ENCODE measurements around the gene TINAGL1. TPM values are rescaled to one million over a fixed set of nuclear protein-coding genes. Genes with fewer than 3 reads are reported as not detected.

TINAGL1 gene
- total and polyA plus RNA-seq, 4 donors: 64.1 to 90.9 (median 84.2) TPM

GRCh38 chr1:31592132-31592531, 15.8 kb downstream of the TINAGL1 start:
- H3K27ac ChIP-seq (ENCODE audit: low read depth in 1 of 2, low read length in 1 of 2): no peak overlapping the region

GRCh38 chr1:31593136-31593665, 16.9 kb downstream of the TINAGL1 start:
- DNase-seq: no peak

More at GRCh38 chr1:31592132-31592531, 15.8 kb downstream of the TINAGL1 start:
- TF ChIP-seq CTCF (IDR thresholded peaks at IDR 0.05; ENCODE audit: control extremely low read depth, extremely low read depth): no peak
- Histone ChIP-seq H3K4me1 (ENCODE audit: control insufficient read depth in 5 of 5, insufficient read depth in 5 of 5, low read length in 5 of 5) (peaks cover 0 to 14% (median 9%) of the 10 kb centered on the region in 5 donors), H3K27me3 (ENCODE audit: control insufficient read depth in 3 of 3, insufficient read depth in 3 of 3, low read length in 2 of 3) (no peaks in the 10 kb centered on the region), H3K4me3 (no peak overlapping the region), H3K9me3 (ENCODE audit: control insufficient read depth in 4 of 4, insufficient read depth in 3 of 4, low read length in 3 of 4) (no peaks in the 10 kb centered on the region), H3K9ac (ENCODE audit: insufficient read depth in 1 of 2, low read length in 2 of 2) (no peak overlapping the region), H3K36me3 (ENCODE audit: control insufficient read depth in 4 of 4, insufficient read depth in 4 of 4, low read length in 4 of 4) (no peaks in the 10 kb centered on the region)
- no peak for DNase-seq
- no peak for ATAC-seq (ENCODE audit: insufficient read depth, low FRiP score)

GRCh38 chr1:31593770-31594632, 17.7 kb downstream of the TINAGL1 start:
- no peak overlapping the region for H3K4me3 ChIP-seq
- no peak overlapping the region for H3K27ac ChIP-seq (ENCODE audit: low read depth in 1 of 2, low read length in 1 of 2)
- TF ChIP-seq CTCF (IDR thresholded peaks at IDR 0.05; ENCODE audit: control extremely low read depth, extremely low read depth): peak; percentile 70
- peak; percentile 65 to 74 (median 73) for DNase-seq
- H3K9me3 ChIP-seq (ENCODE audit: control insufficient read depth in 4 of 4, insufficient read depth in 3 of 4, low read length in 3 of 4): no peaks in the 10 kb centered on the region
- H3K9ac ChIP-seq (ENCODE audit: insufficient read depth in 1 of 2, low read length in 2 of 2): no peak overlapping the region
- H3K4me1 ChIP-seq (ENCODE audit: control insufficient read depth in 5 of 5, insufficient read depth in 5 of 5, low read length in 5 of 5): no peaks in the 10 kb centered on the region
- no peaks in the 10 kb centered on the region for H3K36me3 ChIP-seq (ENCODE audit: control insufficient read depth in 4 of 4, insufficient read depth in 4 of 4, low read length in 4 of 4)
- ATAC-seq (ENCODE audit: insufficient read depth, low FRiP score): peak; percentile 81
- WGBS, 2 donors: 50 to 59% methylated on average over 10 of the region's 10 CpGs
- no peaks in the 10 kb centered on the region for H3K27me3 ChIP-seq (ENCODE audit: control insufficient read depth in 3 of 3, insufficient read depth in 3 of 3, low read length in 2 of 3)

More at GRCh38 chr1:31593136-31593665, 16.9 kb downstream of the TINAGL1 start:
- H3K27ac ChIP-seq (ENCODE audit: low read depth in 1 of 2, low read length in 1 of 2): no peak overlapping the region
- peaks cover 0 to 5% (median 5%) of the 10 kb centered on the region in 5 donors for H3K4me1 ChIP-seq (ENCODE audit: control insufficient read depth in 5 of 5, insufficient read depth in 5 of 5, low read length in 5 of 5)
- H3K4me3 ChIP-seq: no peak overlapping the region
- H3K9me3 ChIP-seq (ENCODE audit: control insufficient read depth in 4 of 4, insufficient read depth in 3 of 4, low read length in 3 of 4): no peaks in the 10 kb centered on the region
- H3K36me3 ChIP-seq (ENCODE audit: control insufficient read depth in 4 of 4, insufficient read depth in 4 of 4, low read length in 4 of 4): no peaks in the 10 kb centered on the region
- TF ChIP-seq CTCF (IDR thresholded peaks at IDR 0.05; ENCODE audit: control extremely low read depth, extremely low read depth): no peak
- ATAC-seq (ENCODE audit: insufficient read depth, low FRiP score): no peak
- no peak overlapping the region for H3K9ac ChIP-seq (ENCODE audit: insufficient read depth in 1 of 2, low read length in 2 of 2)
- WGBS, 2 donors: 80 to 81% methylated on average over 5 of the region's 5 CpGs
- H3K27me3 ChIP-seq (ENCODE audit: control insufficient read depth in 3 of 3, insufficient read depth in 3 of 3, low read length in 2 of 3): no peaks in the 10 kb centered on the region

Data from lung (tissue), 12 donors.